Adrenal gland (tissue), 12 donors: ENCODE results near the gene ABI3BP. TPM values are rescaled to one million over a fixed set of nuclear protein-coding genes. Genes with fewer than 3 reads are reported as not detected.

Experiments used
- DNase-seq, 7 donors: peaks; one replicate each; pipeline ENCODE4 v3.0.0-alpha.2; 2019 to 2020
- H3K27ac ChIP-seq, 5 donors: fragments of 200-600 bp; sonication (generic) in 4 of 5; 1 replicate in 3 of 5; 2 replicates in 2 of 5; pipeline versions ENCODE4 v1.5.1 to v1.8.0; 2016 to 2020; ENCODE audit warnings: mild to moderate bottlenecking in 1 of 5
- H3K27me3 ChIP-seq: fragments of 200-600 bp; 2 replicates; pipeline ENCODE4 v1.8.0; 2021
- H3K36me3 ChIP-seq, 2 donors: fragments of 200-600 bp; replicated peaks in 1 of 2; 1 replicate in 1 of 2; 2 replicates in 1 of 2; pipeline versions ENCODE4 v1.5.1 to v1.8.0; 2018 to 2022
- H3K4me1 ChIP-seq, 2 donors: fragments of 200-600 bp; replicated peaks in 1 of 2; 1 replicate in 1 of 2; 2 replicates in 1 of 2; pipeline versions ENCODE4 v1.5.1 to v1.8.0; 2018 to 2021
- H3K4me3 ChIP-seq, 4 donors: fragments of 200-600 bp; sonication (generic) in 3 of 4; one replicate each; pipeline ENCODE4 v1.5.1; 2016 to 2018
- H3K9me3 ChIP-seq, 3 donors: fragments of 200-600 bp; sonication (generic) in 1 of 3; replicated peaks in 1 of 3; 1 replicate in 2 of 3; 2 replicates in 1 of 3; pipeline versions ENCODE4 v1.5.1 to v1.8.0; 2016 to 2021
- CTCF ChIP-seq, 6 experiments: fragments of 450-650 bp in 4 of 6; fragments of 200-600 bp in 2 of 6; sonication (generic) in 1 of 6; IDR thresholded peaks; 1 replicate in 5 of 6; 2 replicates in 1 of 6; pipeline versions ENCODE4 v1.5.1 to v1.8.0; 2016 to 2021; ENCODE audit warnings: antibody characterized with exemption in 6 of 6, mild to moderate bottlenecking in 2 of 6, moderate library complexity in 1 of 6
- POLR2A ChIP-seq, 2 donors: fragments of 450-650 bp; IDR thresholded peaks; one replicate each; pipeline ENCODE4 v1.6.1; 2017; ENCODE audit warnings: antibody characterized with exemption in 2 of 2, mild to moderate bottlenecking in 2 of 2, moderate library complexity in 1 of 2
- WGBS, 4 donors: extraction: QIAGEN DNeasy Blood & Tissue Kit in 2 of 4; methylation state at CpG; one replicate each; pipeline versions ENCODE4 v1.1.5 to v1.1.7; 2013 to 2017; 5-methylcytosine and 5-hydroxymethylcytosine counted together
- intact Hi-C, 2 donors: fragments of 100-400 bp; cut with DNase I; formaldehyde crosslinking; loops; one replicate each; pipeline versions ENCODE4 v1.14.1 to v1.15.0; 2022 to 2023
- polyA plus RNA-seq, 3 donors: library from polyadenylated mRNA; stranded (reverse); fragments of 200-250 nt in 2 of 3; fragments of 350-450 nt in 1 of 3; fragmentation: Illumina TruSeq in 1 of 3; extraction: RNeasy Lipid Tissue Mini Kit (QIAGEN cat#74804) in 1 of 3; gene quantifications; one replicate each; pipeline ENCODE4 v1.2.3, GENCODE V29; 2013 to 2014
- total RNA-seq, 9 donors: library from RNA; depleted of rRNA in 4 of 9; stranded (reverse); fragments of >200 nt in 4 of 9; fragments of 120-200 nt in 1 of 9; fragmentation: NEBNext Ultra II Directional in 1 of 9; extraction: Animal tissue kit (Norgen Biotek cat#: 25700) in 1 of 9; gene quantifications; one replicate each; pipeline versions ENCODE4 v1.1.0 to v1.2.4, GENCODE V29; 2013 to 2023
- donor health status: healthy with polysubstance abuse.
- donor health status: Bipolar disorder and iron deficiency.
- donor health status: DM: yes; HTN: yes; CAD: no.
- donor health status: DM: no; HTN: no; CAD: no.
- donor health status: DM: no; HTN: no; CAD: no.
- donor health status: DM: yes; HTN: yes; CAD: no.

ABI3BP gene
- total and polyA plus RNA-seq, 12 donors = 3.4 to 50.3 (median 18.7) TPM

- WGBS, 4 donors = 77 to 89% (median 78%) methylated on average over 2 of the region's 2 CpGs
- Histone ChIP-seq H3K27ac (no peak overlapping the region), H3K27me3 (no peaks in the 10 kb centered on the region), H3K4me1 (no peaks in the 10 kb centered on the region), H3K9me3 (no peaks in the 10 kb centered on the region), H3K4me3 (no peak overlapping the region), H3K36me3 (no peaks in the 10 kb centered on the region)
- no peak for TF ChIP-seq POLR2A (IDR thresholded peaks at IDR 0.05)
- no peak for TF ChIP-seq CTCF (IDR thresholded peaks at IDR 0.05)
- no peak for DNase-seq
- intact Hi-C loops = no loop called here
These were observed 115.9 kb downstream of the ABI3BP start for GRCh38 chr3:100877286-100877685.

- H3K27ac ChIP-seq = no peak overlapping the region
- H3K4me1 ChIP-seq = no peaks in the 10 kb centered on the region
- no peaks in the 10 kb centered on the region for H3K9me3 ChIP-seq
- intact Hi-C loops = no loop called here
- H3K36me3 ChIP-seq = no peaks in the 10 kb centered on the region
- TF ChIP-seq POLR2A (IDR thresholded peaks at IDR 0.05) = no peak
- no peak for TF ChIP-seq CTCF (IDR thresholded peaks at IDR 0.05)
- no peak overlapping the region for H3K4me3 ChIP-seq
- no peaks in the 10 kb centered on the region for H3K27me3 ChIP-seq
- 6 to 26% (median 22%) methylated on average over 5 of the region's 5 CpGs for WGBS, 4 donors
- DNase-seq = peak; percentile 32 to 83 (median 58)
These were observed 118.0 kb downstream of the ABI3BP start for GRCh38 chr3:100875239-100875638.

DNA sequence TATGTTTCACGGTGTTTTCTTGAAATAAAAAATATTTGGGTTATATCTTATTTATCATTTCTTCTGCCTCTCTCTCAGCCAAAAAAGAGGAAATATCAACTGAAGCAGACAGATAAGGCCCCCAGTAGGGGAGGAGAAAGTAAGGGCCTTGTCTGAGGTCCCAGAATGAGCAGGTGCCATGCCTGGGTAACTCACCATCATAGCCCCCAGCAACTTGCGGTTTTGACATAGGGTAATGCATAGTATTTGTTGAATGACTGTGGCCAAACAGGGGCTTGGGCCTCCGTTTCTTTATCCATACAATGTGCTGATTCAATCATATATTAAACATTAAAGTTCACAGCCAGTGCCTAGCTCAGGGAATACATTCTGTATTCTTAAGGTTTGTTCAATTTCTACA is 119.6 kb downstream of the ABI3BP start:
- 71 to 87% (median 81%) methylated on average over 3 of the region's 3 CpGs for WGBS, 4 donors
- DNase-seq = no peak
- H3K27me3 ChIP-seq = no peaks in the 10 kb centered on the region
- H3K27ac ChIP-seq = no peak overlapping the region
- intact Hi-C loops = no loop called here
- no peaks in the 10 kb centered on the region for H3K9me3 ChIP-seq
- no peaks in the 10 kb centered on the region for H3K36me3 ChIP-seq
- no peak overlapping the region for H3K4me3 ChIP-seq
- H3K4me1 ChIP-seq = no peaks in the 10 kb centered on the region
- TF ChIP-seq POLR2A (IDR thresholded peaks at IDR 0.05) (no peak), CTCF (IDR thresholded peaks at IDR 0.05) (no peak)

DNA sequence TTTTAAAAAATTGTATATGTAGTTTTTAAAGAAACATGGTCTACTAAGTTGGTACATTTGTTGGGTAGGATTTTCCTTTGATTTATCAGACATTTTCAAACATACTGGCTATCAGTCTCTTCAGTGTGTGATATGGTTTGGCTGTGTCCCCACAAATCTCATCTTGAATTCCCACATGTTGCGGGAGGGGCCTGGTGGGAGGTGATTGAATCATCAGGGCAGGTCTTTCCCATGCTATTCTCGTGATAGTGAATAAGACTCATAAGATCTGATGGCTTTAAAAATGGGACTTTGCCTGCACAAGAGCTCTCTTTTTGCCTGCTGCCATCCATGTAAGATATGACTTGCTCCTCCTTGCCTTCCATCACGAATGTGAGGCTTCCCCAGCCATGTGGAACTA is 121.9 kb downstream of the ABI3BP start:
- H3K27ac ChIP-seq = no peak overlapping the region
- WGBS, 4 donors = 63 to 75% (median 68%) methylated on average over 3 of the region's 3 CpGs
- H3K27me3 ChIP-seq = no peaks in the 10 kb centered on the region
- H3K9me3 ChIP-seq = no peaks in the 10 kb centered on the region
- no peak overlapping the region for H3K4me3 ChIP-seq
- no peaks in the 10 kb centered on the region for H3K4me1 ChIP-seq
- intact Hi-C loops = no loop called here
- no peaks in the 10 kb centered on the region for H3K36me3 ChIP-seq
- no peak for DNase-seq
- TF ChIP-seq CTCF (IDR thresholded peaks at IDR 0.05) (no peak), POLR2A (IDR thresholded peaks at IDR 0.05) (no peak)
